Liver (tissue), 9 donors: ENCODE measurements around the gene NUP93. TPM values are rescaled to one million over a fixed set of nuclear protein-coding genes. Genes with fewer than 3 reads are reported as not detected.

Experiments
- DNase-seq: peaks from one replicate; pipeline ENCODE4 v3.0.0-alpha.2; 2017; ENCODE audit warnings: low spot score
- H3K27ac ChIP-seq, 2 donors: one replicate each; pipeline ENCODE4 v1.7.0; 2013; ENCODE audit warnings: inconsistent platforms in 2 of 2, low read length in 2 of 2, control low read depth in 1 of 2, low read depth in 1 of 2, mild to moderate bottlenecking in 1 of 2
- H3K27me3 ChIP-seq, 4 donors: one replicate each; pipeline versions ENCODE4 v1.6.1 to v1.7.0; 2013; ENCODE audit warnings: low read length in 3 of 4, inconsistent platforms in 1 of 4, mild to moderate bottlenecking in 1 of 4, moderate library complexity in 1 of 4; ENCODE audit not compliant: control insufficient read depth in 4 of 4, insufficient read depth in 4 of 4
- H3K36me3 ChIP-seq, 4 donors: one replicate each; pipeline versions ENCODE4 v1.6.1 to v1.7.0; 2013; ENCODE audit warnings: low read length in 3 of 4, mild to moderate bottlenecking in 3 of 4, low read depth in 1 of 4, moderate library complexity in 1 of 4; ENCODE audit not compliant: control insufficient read depth in 4 of 4, insufficient read depth in 3 of 4
- H3K4me1 ChIP-seq, 4 donors: one replicate each; pipeline versions ENCODE4 v1.6.1 to v1.7.0; 2013; ENCODE audit warnings: low read length in 3 of 4, mild to moderate bottlenecking in 3 of 4, moderate library complexity in 1 of 4; ENCODE audit not compliant: control insufficient read depth in 4 of 4, insufficient read depth in 4 of 4
- H3K4me3 ChIP-seq, 3 donors: one replicate each; pipeline versions ENCODE4 v1.6.1 to v1.7.0; 2013; ENCODE audit warnings: low read length in 3 of 3, control low read depth in 1 of 3, low read depth in 1 of 3, mild to moderate bottlenecking in 1 of 3
- H3K9ac ChIP-seq, 2 donors: one replicate each; pipeline ENCODE4 v1.7.0; 2013; ENCODE audit warnings: low read length in 2 of 2, mild to moderate bottlenecking in 2 of 2, moderate library complexity in 2 of 2, control low read depth in 1 of 2, low read depth in 1 of 2
- H3K9me3 ChIP-seq, 4 donors: one replicate each; pipeline versions ENCODE4 v1.6.1 to v1.7.0; 2013; ENCODE audit warnings: low read length in 3 of 4; ENCODE audit not compliant: control insufficient read depth in 4 of 4
- ATF3 ChIP-seq: IDR thresholded peaks from 2 replicates; pipeline ENCODE4 v1.6.1; 2016; ENCODE audit warnings: antibody characterized with exemption
- CTCF ChIP-seq: fragments of 150-350 bp; IDR thresholded peaks from 2 replicates; pipeline ENCODE4 v1.5.1; 2017; ENCODE audit warnings: improper control_type of control experiment, low read depth, low read length; ENCODE audit not compliant: missing input control
- EGR1 ChIP-seq, 2 donors: IDR thresholded peaks; 2 replicates each; pipeline ENCODE4 v1.6.1; 2016 to 2018; ENCODE audit warnings: antibody characterized with exemption in 2 of 2, low read depth in 2 of 2
- FOXA1 ChIP-seq: IDR thresholded peaks from 2 replicates; pipeline ENCODE4 v1.6.1; 2016; ENCODE audit warnings: antibody characterized with exemption
- FOXA2 ChIP-seq: IDR thresholded peaks from 2 replicates; pipeline ENCODE4 v1.6.1; 2016; ENCODE audit warnings: antibody characterized with exemption
- HNF4A ChIP-seq, 2 donors: conservative IDR thresholded peaks; 2 replicates each; pipeline ENCODE4 v1.6.1; 2016; ENCODE audit warnings: antibody characterized with exemption in 2 of 2, mild to moderate bottlenecking in 2 of 2
- HNF4G ChIP-seq: IDR thresholded peaks from 2 replicates; pipeline ENCODE4 v1.6.1; 2016; ENCODE audit warnings: antibody characterized with exemption
- JUND ChIP-seq, 2 donors: IDR thresholded peaks; 2 replicates each; pipeline ENCODE4 v1.6.1; 2016; ENCODE audit warnings: antibody characterized with exemption in 2 of 2
- NR2F2 ChIP-seq: IDR thresholded peaks from 2 replicates; pipeline ENCODE4 v1.6.1; 2016; ENCODE audit warnings: antibody characterized with exemption
- RAD21 ChIP-seq, 2 donors: IDR thresholded peaks; 2 replicates each; pipeline ENCODE4 v1.6.1; 2016; ENCODE audit warnings: antibody characterized with exemption in 2 of 2, mild to moderate bottlenecking in 2 of 2
- RXRA ChIP-seq, 2 donors: IDR thresholded peaks; 2 replicates each; pipeline ENCODE4 v1.6.1; 2017 to 2018; ENCODE audit warnings: antibody characterized with exemption in 2 of 2, mild to moderate bottlenecking in 1 of 2
- SP1 ChIP-seq: IDR thresholded peaks from 2 replicates; pipeline ENCODE4 v1.6.1; 2018; ENCODE audit warnings: antibody characterized with exemption, mild to moderate bottlenecking
- TAF1 ChIP-seq: conservative IDR thresholded peaks from 2 replicates; pipeline ENCODE4 v1.6.1; 2016; ENCODE audit warnings: antibody characterized with exemption, mild to moderate bottlenecking
- YY1 ChIP-seq: IDR thresholded peaks from 2 replicates; pipeline ENCODE4 v1.6.1; 2016; ENCODE audit warnings: antibody characterized with exemption, mild to moderate bottlenecking
- WGBS: extraction: QIAGEN DNeasy Blood & Tissue Kit; methylation state at CpG from one replicate; pipeline ENCODE4 v1.1.7; 2013; 5-methylcytosine and 5-hydroxymethylcytosine counted together
- polyA plus RNA-seq, 2 donors: library from polyadenylated mRNA; stranded (reverse) in 1 of 2; unstranded in 1 of 2; fragments of 200-250 nt in 1 of 2; fragments of >200 nt in 1 of 2; fragmentation: Nextera tagmentation in 1 of 2; extraction: Ambion mirVana in 1 of 2; gene quantifications; one replicate each; pipeline versions ENCODE4 v1.2.1 to v1.2.3, GENCODE V29; 2013 to 2015
- total RNA-seq, 2 donors: library from RNA; depleted of rRNA; stranded (reverse); fragments of >200 nt; gene quantifications; one replicate each; pipeline ENCODE4 v1.2.3, GENCODE V29; 2014
- TF ChIP-seq, protein P1 (sequence below): IDR thresholded peaks from 2 replicates; pipeline ENCODE4 v1.6.1; 2016; ENCODE audit warnings: antibody characterized with exemption
- TF ChIP-seq, protein P2 (sequence below): IDR thresholded peaks from 2 replicates; pipeline ENCODE4 v1.6.1; 2016; ENCODE audit warnings: antibody characterized with exemption
- donor health status: healthy.
- donor health status: healthy.
- donor health status: healthy.
- donor health status: healthy.
- donor health status: healthy.

Gene NUP93
- total and polyA plus RNA-seq, 4 donors = 8.2 to 31.8 (median 9.8) TPM

- WGBS = 82% methylated on average over 9 of the region's 9 CpGs
- no peaks in the 10 kb centered on the region for H3K27me3 ChIP-seq
- H3K4me1 ChIP-seq = peaks cover 0 to 6% (median 3%) of the 10 kb centered on the region in 4 donors
- no peak for TF ChIP-seq EGR1 (IDR thresholded peaks at IDR 0.05; ENCODE audit: low read depth in 2 of 2)
- TF ChIP-seq CTCF = no peak
- TF ChIP-seq, protein P1, sequence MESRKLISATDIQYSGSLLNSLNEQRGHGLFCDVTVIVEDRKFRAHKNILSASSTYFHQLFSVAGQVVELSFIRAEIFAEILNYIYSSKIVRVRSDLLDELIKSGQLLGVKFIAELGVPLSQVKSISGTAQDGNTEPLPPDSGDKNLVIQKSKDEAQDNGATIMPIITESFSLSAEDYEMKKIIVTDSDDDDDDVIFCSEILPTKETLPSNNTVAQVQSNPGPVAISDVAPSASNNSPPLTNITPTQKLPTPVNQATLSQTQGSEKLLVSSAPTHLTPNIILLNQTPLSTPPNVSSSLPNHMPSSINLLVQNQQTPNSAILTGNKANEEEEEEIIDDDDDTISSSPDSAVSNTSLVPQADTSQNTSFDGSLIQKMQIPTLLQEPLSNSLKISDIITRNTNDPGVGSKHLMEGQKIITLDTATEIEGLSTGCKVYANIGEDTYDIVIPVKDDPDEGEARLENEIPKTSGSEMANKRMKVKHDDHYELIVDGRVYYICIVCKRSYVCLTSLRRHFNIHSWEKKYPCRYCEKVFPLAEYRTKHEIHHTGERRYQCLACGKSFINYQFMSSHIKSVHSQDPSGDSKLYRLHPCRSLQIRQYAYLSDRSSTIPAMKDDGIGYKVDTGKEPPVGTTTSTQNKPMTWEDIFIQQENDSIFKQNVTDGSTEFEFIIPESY = no peak
- no peak for TF ChIP-seq YY1
- TF ChIP-seq RXRA (IDR thresholded peaks at IDR 0.05) = no peak
- TF ChIP-seq HNF4G = no peak
- no peak for TF ChIP-seq JUND (IDR thresholded peaks at IDR 0.05)
- no peak for TF ChIP-seq RAD21 (IDR thresholded peaks at IDR 0.05)
- no peak for TF ChIP-seq NR2F2
- TF ChIP-seq HNF4A (conservative IDR thresholded peaks at IDR 0.05) = no peak
- TF ChIP-seq, protein P2, sequence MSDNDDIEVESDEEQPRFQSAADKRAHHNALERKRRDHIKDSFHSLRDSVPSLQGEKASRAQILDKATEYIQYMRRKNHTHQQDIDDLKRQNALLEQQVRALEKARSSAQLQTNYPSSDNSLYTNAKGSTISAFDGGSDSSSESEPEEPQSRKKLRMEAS = no peak
- no peak for TF ChIP-seq TAF1
- no peak for TF ChIP-seq FOXA2
- no peak for TF ChIP-seq SP1
- H3K4me3 ChIP-seq = no peak overlapping the region
- no peak overlapping the region for H3K27ac ChIP-seq
- no peaks in the 10 kb centered on the region for H3K9me3 ChIP-seq
- DNase-seq = no peak
- no peak overlapping the region for H3K9ac ChIP-seq
- H3K36me3 ChIP-seq = no peaks in the 10 kb centered on the region
Measured at GRCh38 chr16:56860226-56861020, 130.5 kb downstream of the NUP93 start.

- no peaks in the 10 kb centered on the region for H3K36me3 ChIP-seq
- peaks cover 0 to 6% (median 3%) of the 10 kb centered on the region in 4 donors for H3K4me1 ChIP-seq
- H3K9me3 ChIP-seq = no peaks in the 10 kb centered on the region
- no peak for TF ChIP-seq TAF1
- no peak overlapping the region for H3K27ac ChIP-seq
- H3K27me3 ChIP-seq = no peaks in the 10 kb centered on the region
- no peak overlapping the region for H3K4me3 ChIP-seq
- WGBS = 74% methylated on average over 3 of the region's 3 CpGs
- DNase-seq = no peak
- no peak overlapping the region for H3K9ac ChIP-seq
Measured at GRCh38 chr16:56861092-56861610, 131.2 kb downstream of the NUP93 start.

DNA sequence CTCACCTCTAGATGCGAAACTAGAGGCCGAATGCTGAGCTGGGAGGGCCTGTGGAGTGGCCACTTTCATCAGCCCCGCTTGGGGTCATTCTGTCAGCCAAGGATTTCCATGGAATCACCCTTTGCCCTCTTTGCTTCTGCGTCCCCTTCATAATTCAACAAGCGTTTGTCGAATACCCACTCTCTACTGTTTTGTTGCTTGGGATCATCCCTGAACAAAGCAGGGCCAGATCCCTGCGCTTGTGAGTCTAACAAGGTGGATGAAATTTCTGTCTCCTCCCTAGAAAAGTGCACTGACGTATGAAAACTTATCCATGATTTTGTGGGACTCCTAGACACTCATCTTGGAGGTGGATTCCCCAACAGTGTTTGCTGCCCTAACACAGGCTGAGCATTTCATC, 131.8 kb downstream of the NUP93 start:
- no peaks in the 10 kb centered on the region for H3K36me3 ChIP-seq
- H3K4me1 ChIP-seq = peaks cover 0 to 3% (median 3%) of the 10 kb centered on the region in 4 donors
- H3K4me3 ChIP-seq = no peak overlapping the region
- no peak overlapping the region for H3K9ac ChIP-seq
- no peaks in the 10 kb centered on the region for H3K27me3 ChIP-seq
- no peak for DNase-seq
- H3K9me3 ChIP-seq = no peaks in the 10 kb centered on the region
- WGBS = 94% methylated on average over 8 of the region's 8 CpGs
- H3K27ac ChIP-seq = no peak overlapping the region
- TF ChIP-seq CTCF (no peak), HNF4G (no peak), RXRA (IDR thresholded peaks at IDR 0.05) (no peak), FOXA1 (no peak), EGR1 (IDR thresholded peaks at IDR 0.05; ENCODE audit: low read depth in 2 of 2) (no peak), TAF1 (no peak), RAD21 (IDR thresholded peaks at IDR 0.05) (no peak), HNF4A (conservative IDR thresholded peaks at IDR 0.05) (no peak), YY1 (no peak), ATF3 (no peak), JUND (IDR thresholded peaks at IDR 0.05) (no peak)
